Measurements from ENCODE around the gene ELOVL1. TPM values are rescaled to one million over a fixed set of nuclear protein-coding genes. Genes with fewer than 3 reads are reported as not detected.
A peak's percentile ranks its signal among the peaks of the same experiment; 100 is the strongest.

The ELOVL1 gene
- total RNA-seq, 4 donors from 2014 or later, result 48.6 to 66.6 (median 50.8) TPM

DNA sequence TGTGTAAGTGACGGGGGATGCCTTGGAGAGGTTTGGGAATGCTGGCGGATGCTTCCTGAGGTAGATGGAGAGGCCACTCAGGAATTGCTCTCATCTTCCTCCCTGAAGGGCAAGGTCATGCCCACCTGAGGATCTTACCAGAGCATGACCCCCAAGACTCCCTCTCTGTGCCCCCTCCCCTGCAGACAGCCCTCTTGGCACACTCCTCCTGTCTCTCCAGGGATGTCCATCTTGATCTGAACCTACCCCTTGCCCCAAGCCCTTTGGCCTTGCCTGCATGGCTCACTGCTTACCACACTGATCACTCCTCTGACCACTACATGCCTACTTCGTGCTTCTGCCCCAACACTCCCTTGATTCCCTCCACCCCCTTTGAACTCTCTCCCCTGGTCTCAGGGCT is 48.0 kb downstream of the ELOVL1 start:
- WGBS, 2 donors, result 88 to 97% methylated on average over 2 to 3 of the region's 3 CpGs
- no peak for DNase-seq (ENCODE audit: low spot score in 2 of 2)
- TF ChIP-seq, protein P1, sequence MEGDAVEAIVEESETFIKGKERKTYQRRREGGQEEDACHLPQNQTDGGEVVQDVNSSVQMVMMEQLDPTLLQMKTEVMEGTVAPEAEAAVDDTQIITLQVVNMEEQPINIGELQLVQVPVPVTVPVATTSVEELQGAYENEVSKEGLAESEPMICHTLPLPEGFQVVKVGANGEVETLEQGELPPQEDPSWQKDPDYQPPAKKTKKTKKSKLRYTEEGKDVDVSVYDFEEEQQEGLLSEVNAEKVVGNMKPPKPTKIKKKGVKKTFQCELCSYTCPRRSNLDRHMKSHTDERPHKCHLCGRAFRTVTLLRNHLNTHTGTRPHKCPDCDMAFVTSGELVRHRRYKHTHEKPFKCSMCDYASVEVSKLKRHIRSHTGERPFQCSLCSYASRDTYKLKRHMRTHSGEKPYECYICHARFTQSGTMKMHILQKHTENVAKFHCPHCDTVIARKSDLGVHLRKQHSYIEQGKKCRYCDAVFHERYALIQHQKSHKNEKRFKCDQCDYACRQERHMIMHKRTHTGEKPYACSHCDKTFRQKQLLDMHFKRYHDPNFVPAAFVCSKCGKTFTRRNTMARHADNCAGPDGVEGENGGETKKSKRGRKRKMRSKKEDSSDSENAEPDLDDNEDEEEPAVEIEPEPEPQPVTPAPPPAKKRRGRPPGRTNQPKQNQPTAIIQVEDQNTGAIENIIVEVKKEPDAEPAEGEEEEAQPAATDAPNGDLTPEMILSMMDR (IDR thresholded peaks at IDR 0.05), result no peak
- TF ChIP-seq POLR2A (IDR thresholded peaks at IDR 0.05) (no peak), EP300 (IDR thresholded peaks at IDR 0.05) (no peak)
- H3K4me3 ChIP-seq, result no peak overlapping the region
- no peak overlapping the region for H3K27ac ChIP-seq
- H3K9me3 ChIP-seq, result peaks cover 0 to 8% (median 0%) of the 10 kb centered on the region in 4 donors
- H3K4me1 ChIP-seq, result peaks cover 0 to 29% (median 2%) of the 10 kb centered on the region in 4 donors
- peaks cover 0 to 22% (median 0%) of the 10 kb centered on the region in 3 donors for H3K36me3 ChIP-seq
- no peaks in the 10 kb centered on the region for H3K27me3 ChIP-seq

GRCh38 chr1:43319288-43319687 is 48.5 kb downstream of the ELOVL1 start:
- no peak for DNase-seq (ENCODE audit: low spot score in 2 of 2)
- Histone ChIP-seq H3K36me3 (peaks cover 0 to 17% (median 0%) of the 10 kb centered on the region in 3 donors), H3K4me3 (no peak overlapping the region), H3K9me3 (peaks cover 0 to 3% (median 0%) of the 10 kb centered on the region in 4 donors), H3K27ac (no peak overlapping the region), H3K4me1 (peaks cover 0 to 30% (median 2%) of the 10 kb centered on the region in 4 donors), H3K27me3 (no peaks in the 10 kb centered on the region)
- 92 to 94% methylated on average over 5 of the region's 5 CpGs for WGBS, 2 donors
- TF ChIP-seq POLR2A (IDR thresholded peaks at IDR 0.05) (no peak), EP300 (IDR thresholded peaks at IDR 0.05) (no peak)
- TF ChIP-seq, protein P1 (IDR thresholded peaks at IDR 0.05), result no peak

DNA sequence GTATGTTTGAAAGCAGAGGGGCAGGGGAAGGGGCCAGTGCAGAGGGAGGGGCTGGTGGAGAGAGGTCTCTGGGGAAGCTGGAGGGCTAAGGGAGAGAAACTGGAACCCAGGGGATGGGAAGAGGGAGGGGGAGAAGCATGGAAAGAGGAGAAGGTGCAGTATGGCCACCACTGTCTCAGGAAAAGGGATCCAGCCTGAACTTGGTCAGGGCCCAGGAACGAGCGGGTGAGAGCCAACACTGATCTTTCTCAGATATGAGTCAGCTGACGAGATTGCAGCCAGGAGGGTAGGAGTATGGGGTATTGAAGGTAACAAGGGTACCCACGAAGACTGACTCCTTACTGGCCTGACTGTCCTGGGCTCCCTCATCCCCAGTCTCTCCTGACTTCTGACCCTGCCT is 49.0 kb downstream of the ELOVL1 start:
- TF ChIP-seq EP300 (IDR thresholded peaks at IDR 0.05) (no peak), POLR2A (IDR thresholded peaks at IDR 0.05) (no peak)
- TF ChIP-seq, protein P1 (IDR thresholded peaks at IDR 0.05), result no peak
- Histone ChIP-seq H3K27ac (peak overlapping the region in 1 of 4 donors; percentile 43), H3K4me3 (no peak overlapping the region), H3K36me3 (peaks cover 0 to 12% (median 0%) of the 10 kb centered on the region in 3 donors), H3K27me3 (no peaks in the 10 kb centered on the region), H3K9me3 (no peaks in the 10 kb centered on the region), H3K4me1 (peaks cover 0 to 30% (median 2%) of the 10 kb centered on the region in 4 donors)
- WGBS, 2 donors, result 68 to 84% methylated on average over 4 of the region's 4 CpGs
- DNase-seq (ENCODE audit: low spot score in 2 of 2), result no peak

DNA sequence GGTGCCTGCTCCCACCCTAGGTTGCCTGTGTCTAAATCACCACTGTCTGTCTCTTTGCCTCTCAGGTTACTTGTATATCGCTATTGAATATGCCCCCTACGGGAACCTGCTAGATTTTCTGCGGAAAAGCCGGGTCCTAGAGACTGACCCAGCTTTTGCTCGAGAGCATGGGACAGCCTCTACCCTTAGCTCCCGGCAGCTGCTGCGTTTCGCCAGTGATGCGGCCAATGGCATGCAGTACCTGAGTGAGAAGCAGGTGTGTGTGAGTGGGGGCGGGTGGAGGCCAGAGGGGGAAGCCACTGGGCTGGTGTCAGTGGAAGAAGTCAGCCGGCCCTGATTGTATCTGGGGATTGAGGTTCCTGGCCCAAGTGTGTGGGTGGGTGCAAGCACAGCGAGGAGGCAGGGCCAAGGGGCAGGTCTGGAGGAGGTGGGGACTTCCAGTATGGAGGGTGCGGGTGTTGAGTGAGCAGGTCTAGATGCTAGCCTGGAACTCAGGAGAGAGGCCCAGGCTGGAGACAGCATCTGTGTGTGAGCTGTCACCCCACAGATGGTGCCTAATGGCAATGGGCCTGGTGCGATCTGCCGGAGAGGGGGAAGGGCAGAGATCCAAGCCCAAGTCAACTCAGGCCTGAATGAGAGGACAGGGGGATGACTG is 49.9 kb downstream of the ELOVL1 start:
- Histone ChIP-seq H3K9me3 (no peaks in the 10 kb centered on the region), H3K27ac (peak overlapping the region in 1 of 4 donors; percentile 8), H3K4me1 (peaks cover 0 to 30% (median 2%) of the 10 kb centered on the region in 4 donors), H3K27me3 (no peaks in the 10 kb centered on the region), H3K36me3 (peaks cover 0 to 11% (median 0%) of the 10 kb centered on the region in 3 donors), H3K4me3 (no peak overlapping the region)
- TF ChIP-seq EP300 (IDR thresholded peaks at IDR 0.05), result no peak
- TF ChIP-seq POLR2A (IDR thresholded peaks at IDR 0.05), result no peak
- TF ChIP-seq, protein P1 (IDR thresholded peaks at IDR 0.05), result no peak
- DNase-seq (ENCODE audit: low spot score in 2 of 2), result no peak
- WGBS, 2 donors, result 77 to 83% methylated on average over 15 of the region's 15 CpGs

GRCh38 chr1:43316738-43317520 is 50.9 kb downstream of the ELOVL1 start:
- H3K27ac ChIP-seq, result peak overlapping the region in 1 of 4 donors; percentile 47
- TF ChIP-seq POLR2A (IDR thresholded peaks at IDR 0.05), result no peak
- WGBS, 2 donors, result 85 to 89% methylated on average over 16 of the region's 16 CpGs
- no peak for DNase-seq (ENCODE audit: low spot score in 2 of 2)
- peaks cover 0 to 10% (median 0%) of the 10 kb centered on the region in 3 donors for H3K36me3 ChIP-seq
- no peaks in the 10 kb centered on the region for H3K9me3 ChIP-seq
- H3K27me3 ChIP-seq, result no peaks in the 10 kb centered on the region
- H3K4me3 ChIP-seq, result no peak overlapping the region
- H3K4me1 ChIP-seq, result peaks cover 0 to 30% (median 2%) of the 10 kb centered on the region in 4 donors

Data from tibial nerve (tissue), 4 donors.